HFF-Myc (cell line): ENCODE results near the gene SGCD.
"Not testable (repeated sequence)": the region's sequence is repeated elsewhere in the genome, so short reads cannot be mapped to it uniquely, and the experiment has no call there.

ENCODE experiments used
- DNase-seq: peaks from one replicate; pipeline ENCODE4 v3.0.0-alpha.2; 2011; ENCODE audit warnings: low read depth; ENCODE audit errors: extremely low read depth
- H3K4me3 ChIP-seq: replicated peaks from 2 replicates; pipeline ENCODE4 v1.5.1; 2011; ENCODE audit warnings: low read depth, mild to moderate bottlenecking, control low read depth, low read length
- TF ChIP-seq, protein P1 (sequence below): IDR thresholded peaks from 2 replicates; pipeline ENCODE4 v1.5.1; 2012; ENCODE audit warnings: mild to moderate bottlenecking, low read depth, low read length, control low read depth; ENCODE audit errors: missing control alignments

Gene SGCD

DNA sequence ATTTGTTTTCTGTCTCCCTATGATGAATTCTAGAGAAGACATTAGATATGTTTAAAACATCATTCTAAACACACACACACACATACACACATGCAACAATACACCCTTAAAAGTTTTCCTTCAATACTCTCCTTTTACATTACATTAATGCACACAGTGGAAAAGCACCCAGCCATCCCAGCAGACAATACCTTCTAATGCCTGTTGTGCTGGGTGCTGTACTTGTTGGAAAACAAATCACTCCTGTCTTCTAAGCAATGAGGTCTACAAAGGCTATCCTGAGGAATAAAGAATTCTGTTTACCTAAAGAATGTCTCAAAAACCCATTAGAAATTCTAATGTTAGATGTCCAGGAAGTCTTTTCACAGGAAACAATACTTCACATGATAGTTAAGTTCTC is 264.0 kb downstream of the SGCD start:
- no peak overlapping the region for H3K4me3 ChIP-seq
- no peak for DNase-seq
- TF ChIP-seq, protein P1, sequence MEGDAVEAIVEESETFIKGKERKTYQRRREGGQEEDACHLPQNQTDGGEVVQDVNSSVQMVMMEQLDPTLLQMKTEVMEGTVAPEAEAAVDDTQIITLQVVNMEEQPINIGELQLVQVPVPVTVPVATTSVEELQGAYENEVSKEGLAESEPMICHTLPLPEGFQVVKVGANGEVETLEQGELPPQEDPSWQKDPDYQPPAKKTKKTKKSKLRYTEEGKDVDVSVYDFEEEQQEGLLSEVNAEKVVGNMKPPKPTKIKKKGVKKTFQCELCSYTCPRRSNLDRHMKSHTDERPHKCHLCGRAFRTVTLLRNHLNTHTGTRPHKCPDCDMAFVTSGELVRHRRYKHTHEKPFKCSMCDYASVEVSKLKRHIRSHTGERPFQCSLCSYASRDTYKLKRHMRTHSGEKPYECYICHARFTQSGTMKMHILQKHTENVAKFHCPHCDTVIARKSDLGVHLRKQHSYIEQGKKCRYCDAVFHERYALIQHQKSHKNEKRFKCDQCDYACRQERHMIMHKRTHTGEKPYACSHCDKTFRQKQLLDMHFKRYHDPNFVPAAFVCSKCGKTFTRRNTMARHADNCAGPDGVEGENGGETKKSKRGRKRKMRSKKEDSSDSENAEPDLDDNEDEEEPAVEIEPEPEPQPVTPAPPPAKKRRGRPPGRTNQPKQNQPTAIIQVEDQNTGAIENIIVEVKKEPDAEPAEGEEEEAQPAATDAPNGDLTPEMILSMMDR: no peak

GRCh38 chr5:156591631-156592030 is 264.7 kb downstream of the SGCD start:
- TF ChIP-seq, protein P1: no peak
- no peak for DNase-seq
- H3K4me3 ChIP-seq: no peak overlapping the region

DNA sequence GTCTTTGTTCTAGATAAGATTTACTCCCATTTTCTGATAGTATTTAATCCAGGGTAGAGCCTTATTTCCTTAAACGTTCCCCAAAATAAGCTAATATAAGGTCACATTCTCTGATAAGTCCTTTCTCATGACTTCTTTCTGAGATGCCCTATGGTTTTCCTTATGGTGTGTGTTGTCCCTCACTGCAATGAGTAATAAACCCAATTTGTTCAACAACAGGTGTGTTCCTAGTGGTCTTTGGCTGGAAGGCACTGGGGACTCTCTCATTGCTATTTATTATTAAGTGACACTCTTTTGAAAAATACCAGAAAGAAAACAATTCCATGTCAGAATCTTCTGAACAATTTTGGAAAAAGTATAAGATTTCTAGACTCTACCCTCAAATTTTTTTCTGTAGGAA is 266.6 kb downstream of the SGCD start:
- TF ChIP-seq, protein P1: no peak
- no peak overlapping the region for H3K4me3 ChIP-seq
- no peak for DNase-seq

- TF ChIP-seq, protein P1: no peak
These were observed 267.4 kb downstream of the SGCD start for GRCh38 chr5:156594406-156594805.

GRCh38 chr5:156595132-156595787 is 268.3 kb downstream of the SGCD start:
- no peak overlapping the region for H3K4me3 ChIP-seq
- no peak for DNase-seq
- TF ChIP-seq, protein P1: no peak

More at GRCh38 chr5:156594406-156594805, 267.4 kb downstream of the SGCD start:
- no peak overlapping the region for H3K4me3 ChIP-seq
- DNase-seq: no peak

DNA sequence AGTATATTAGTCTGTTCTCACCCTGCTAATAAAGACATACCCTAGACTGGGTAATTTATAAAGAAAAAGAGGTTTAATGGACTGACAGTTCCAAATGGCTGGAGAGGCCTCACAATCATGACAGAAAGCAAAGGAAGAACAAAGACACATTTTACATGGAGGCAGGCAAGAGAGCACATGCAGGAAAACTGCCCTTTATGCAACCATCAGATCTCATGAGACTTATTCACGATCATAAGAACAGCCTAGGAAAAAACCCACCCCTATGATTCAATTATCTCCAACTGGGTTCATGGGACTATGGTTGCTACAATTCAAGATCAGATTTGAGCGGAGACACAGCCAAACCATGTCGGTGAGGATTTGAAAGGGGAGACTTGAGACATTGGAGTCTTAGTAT is 270.3 kb downstream of the SGCD start:
- no peak for DNase-seq
- TF ChIP-seq, protein P1: no peak
- H3K4me3 ChIP-seq: no peak overlapping the region

GRCh38 chr5:156598964-156599363 is 272.0 kb downstream of the SGCD start:
- TF ChIP-seq, protein P1: no peak
- H3K4me3 ChIP-seq: no peak overlapping the region
- no peak for DNase-seq

DNA sequence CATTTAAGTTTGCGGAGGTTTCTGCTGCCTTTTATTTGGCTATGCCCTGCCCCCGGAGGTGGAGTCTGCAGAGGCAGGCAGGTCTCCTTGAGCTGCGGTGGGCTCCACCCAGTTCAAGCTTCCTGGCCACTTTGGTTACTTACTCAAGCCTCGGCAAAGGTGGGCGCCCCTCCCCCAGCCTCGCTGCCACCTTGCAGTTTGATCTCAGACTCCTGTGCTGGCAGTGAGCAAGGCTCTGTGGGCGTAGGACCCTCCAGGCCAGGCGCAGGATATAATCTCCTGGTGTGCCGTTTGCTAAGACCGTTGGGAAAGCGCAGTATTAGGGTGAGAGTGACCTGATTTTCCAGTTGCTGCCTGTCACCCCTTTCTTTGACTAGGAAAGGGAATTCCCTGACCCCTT is 283.6 kb downstream of the SGCD start:
- DNase-seq, H3K4me3 ChIP-seq: not testable (repeated sequence)
